ENCODE results near the gene PISD. TPM values are rescaled to one million over a fixed set of nuclear protein-coding genes. Genes with fewer than 3 reads are reported as not detected.

PISD gene
- total and polyA plus RNA-seq, 2 donors from 2014 or later = 27.3 to 64.9 TPM

GRCh38 chr22:31615491-31615860, 46.5 kb downstream of the PISD start:
- Histone ChIP-seq H3K4me1 (ENCODE audit: control insufficient read depth in 2 of 3, insufficient read depth in 2 of 3, low read depth in 1 of 3, low read length in 3 of 3) (no peaks in the 10 kb centered on the region), H3K36me3 (ENCODE audit: control insufficient read depth in 2 of 3, insufficient read depth in 3 of 3, low read length in 3 of 3) (peaks cover 0 to 23% (median 8%) of the 10 kb centered on the region in 3 donors), H3K27ac (ENCODE audit: low read depth in 2 of 2, low read length in 2 of 2) (no peak overlapping the region), H3K9me3 (ENCODE audit: control insufficient read depth in 2 of 3, insufficient read depth in 1 of 3, low read length in 3 of 3) (no peaks in the 10 kb centered on the region), H3K4me3 (ENCODE audit: low read length in 3 of 3) (no peak overlapping the region), H3K9ac (ENCODE audit: low read length in 3 of 3) (no peak overlapping the region), H3K27me3 (ENCODE audit: control insufficient read depth, insufficient read depth, low read length) (no peaks in the 10 kb centered on the region)
- intact Hi-C loops (cut with DNase I) = no loop called here
- no peak for TF ChIP-seq CTCF (IDR thresholded peaks at IDR 0.05; ENCODE audit: borderline replicate concordance, extremely low read depth, insufficient read depth)
- FAIRE-seq (no peak), DNase-seq (peak in 1 of 5 donors; percentile 32)

GRCh38 chr22:31614781-31615490, 47.1 kb downstream of the PISD start:
- no peaks in the 10 kb centered on the region for H3K27me3 ChIP-seq (ENCODE audit: control insufficient read depth, insufficient read depth, low read length)
- no peak overlapping the region for H3K9ac ChIP-seq (ENCODE audit: low read length in 3 of 3)
- DNase-seq = no peak
- intact Hi-C loops (cut with DNase I) = no loop called here
- no peaks in the 10 kb centered on the region for H3K4me1 ChIP-seq (ENCODE audit: control insufficient read depth in 2 of 3, insufficient read depth in 2 of 3, low read depth in 1 of 3, low read length in 3 of 3)
- FAIRE-seq = no peak
- TF ChIP-seq CTCF (IDR thresholded peaks at IDR 0.05; ENCODE audit: borderline replicate concordance, extremely low read depth, insufficient read depth) = no peak
- peaks cover 0 to 17% (median 4%) of the 10 kb centered on the region in 3 donors for H3K36me3 ChIP-seq (ENCODE audit: control insufficient read depth in 2 of 3, insufficient read depth in 3 of 3, low read length in 3 of 3)
- H3K4me3 ChIP-seq (ENCODE audit: low read length in 3 of 3) = no peak overlapping the region
- no peak overlapping the region for H3K27ac ChIP-seq (ENCODE audit: low read depth in 2 of 2, low read length in 2 of 2)
- H3K9me3 ChIP-seq (ENCODE audit: control insufficient read depth in 2 of 3, insufficient read depth in 1 of 3, low read length in 3 of 3) = no peaks in the 10 kb centered on the region

- H3K4me1 ChIP-seq (ENCODE audit: control insufficient read depth in 2 of 3, insufficient read depth in 2 of 3, low read depth in 1 of 3, low read length in 3 of 3) = no peaks in the 10 kb centered on the region
- no peak overlapping the region for H3K4me3 ChIP-seq (ENCODE audit: low read length in 3 of 3)
- DNase-seq (no peak), FAIRE-seq (no peak)
- H3K27ac ChIP-seq (ENCODE audit: low read depth in 2 of 2, low read length in 2 of 2) = no peak overlapping the region
- intact Hi-C loops (cut with DNase I) = no loop called here
- no peaks in the 10 kb centered on the region for H3K27me3 ChIP-seq (ENCODE audit: control insufficient read depth, insufficient read depth, low read length)
- no peak overlapping the region for H3K9ac ChIP-seq (ENCODE audit: low read length in 3 of 3)
- no peak for TF ChIP-seq CTCF (IDR thresholded peaks at IDR 0.05; ENCODE audit: borderline replicate concordance, extremely low read depth, insufficient read depth)
- H3K9me3 ChIP-seq (ENCODE audit: control insufficient read depth in 2 of 3, insufficient read depth in 1 of 3, low read length in 3 of 3) = no peaks in the 10 kb centered on the region
- peaks cover 0 to 11% (median 4%) of the 10 kb centered on the region in 3 donors for H3K36me3 ChIP-seq (ENCODE audit: control insufficient read depth in 2 of 3, insufficient read depth in 3 of 3, low read length in 3 of 3)
Measured at GRCh38 chr22:31613904-31614296, 48.1 kb downstream of the PISD start.
